ENCODE results near the gene AP3B1. TPM values are rescaled to one million over a fixed set of nuclear protein-coding genes. Genes with fewer than 3 reads are reported as not detected.

The AP3B1 gene
- total RNA-seq, 1 experiment from 2014 or later, result 41.1 TPM

GRCh38 chr5:77963795-77964194 lies 330.7 kb downstream of the AP3B1 start:
- no peaks in the 10 kb centered on the region for H3K9me3 ChIP-seq
- no peaks in the 10 kb centered on the region for H3K36me3 ChIP-seq
- H3K4me3 ChIP-seq, result no peak overlapping the region
- no peaks in the 10 kb centered on the region for H3K27me3 ChIP-seq
- DNase-seq, result no peak

- DNase-seq, result no peak
- H3K36me3 ChIP-seq, result no peaks in the 10 kb centered on the region
- H3K4me3 ChIP-seq, result no peak overlapping the region
- no peaks in the 10 kb centered on the region for H3K9me3 ChIP-seq
- H3K27me3 ChIP-seq, result no peaks in the 10 kb centered on the region
These were observed 333.6 kb downstream of the AP3B1 start for GRCh38 chr5:77960863-77961396.

- no peak for DNase-seq
- H3K4me3 ChIP-seq, result no peak overlapping the region
- H3K9me3 ChIP-seq, result no peaks in the 10 kb centered on the region; the same call in 1 of the 2 replicates
- no peaks in the 10 kb centered on the region for H3K36me3 ChIP-seq
- no peaks in the 10 kb centered on the region for H3K27me3 ChIP-seq
These were observed 334.2 kb downstream of the AP3B1 start for GRCh38 chr5:77960305-77960704.

- peaks cover 6% of the 10 kb centered on the region; the same call in 1 of the 2 replicates for H3K9me3 ChIP-seq
- no peaks in the 10 kb centered on the region for H3K27me3 ChIP-seq
- DNase-seq, result no peak
- no peaks in the 10 kb centered on the region for H3K36me3 ChIP-seq
- H3K4me3 ChIP-seq, result no peak overlapping the region
These were observed 335.7 kb downstream of the AP3B1 start for GRCh38 chr5:77958642-77959330.

GRCh38 chr5:77957931-77958521 lies 336.5 kb downstream of the AP3B1 start:
- Histone ChIP-seq H3K36me3 (no peaks in the 10 kb centered on the region), H3K9me3 (peaks cover 6% of the 10 kb centered on the region; the same call in 1 of the 2 replicates), H3K4me3 (no peak overlapping the region), H3K27me3 (no peaks in the 10 kb centered on the region)
- no peak for DNase-seq

GRCh38 chr5:77957516-77957915 lies 337.0 kb downstream of the AP3B1 start:
- DNase-seq, result no peak
- Histone ChIP-seq H3K4me3 (no peak overlapping the region), H3K36me3 (no peaks in the 10 kb centered on the region), H3K9me3 (peaks cover 6% of the 10 kb centered on the region; the same call in 1 of the 2 replicates), H3K27me3 (no peaks in the 10 kb centered on the region)

- DNase-seq, result no peak
- H3K36me3 ChIP-seq, result no peaks in the 10 kb centered on the region
These were observed 337.4 kb downstream of the AP3B1 start for GRCh38 chr5:77957081-77957480.

GRCh38 chr5:77955577-77955976 lies 338.9 kb downstream of the AP3B1 start:
- no peak for DNase-seq
- no peaks in the 10 kb centered on the region for H3K36me3 ChIP-seq
- peaks cover 6% of the 10 kb centered on the region; the same call in 1 of the 2 replicates for H3K9me3 ChIP-seq
- H3K4me3 ChIP-seq, result no peak overlapping the region
- H3K27me3 ChIP-seq, result no peaks in the 10 kb centered on the region

More at GRCh38 chr5:77957081-77957480, 337.4 kb downstream of the AP3B1 start:
- no peak overlapping the region for H3K4me3 ChIP-seq
- H3K9me3 ChIP-seq, result peaks cover 6% of the 10 kb centered on the region; the same call in 1 of the 2 replicates
- H3K27me3 ChIP-seq, result no peaks in the 10 kb centered on the region

- no peak for DNase-seq
- H3K36me3 ChIP-seq, result no peaks in the 10 kb centered on the region
- H3K4me3 ChIP-seq, result no peak overlapping the region
- peaks cover 6% of the 10 kb centered on the region; the same call in 1 of the 2 replicates for H3K9me3 ChIP-seq
- H3K27me3 ChIP-seq, result no peaks in the 10 kb centered on the region
These were observed 341.1 kb downstream of the AP3B1 start for GRCh38 chr5:77953374-77953773.

GRCh38 chr5:77952636-77953212 lies 341.8 kb downstream of the AP3B1 start:
- H3K36me3 ChIP-seq, result no peaks in the 10 kb centered on the region
- DNase-seq, result no peak

More at GRCh38 chr5:77952636-77953212, 341.8 kb downstream of the AP3B1 start:
- no peaks in the 10 kb centered on the region for H3K27me3 ChIP-seq
- peaks cover 6% of the 10 kb centered on the region; the same call in 1 of the 2 replicates for H3K9me3 ChIP-seq
- no peak overlapping the region for H3K4me3 ChIP-seq

Other genes with a start within 250 kb of the AP3B1 start
- 20.2 and 31.8 TPM in 2 replicates for gene SCAMP1, start 65.9 kb upstream of the AP3B1 start, total RNA-seq (2014; rRNA removed; shearing (Covaris generic); ENCODE audit: low replicate concordance)